PC-9 (cell line): ENCODE measurements around the gene SCGB3A2.

Source experiments
- CTCF ChIP-seq: fragments of 200-600 bp; sonication (generic); conservative IDR thresholded peaks from 2 replicates; pipeline ENCODE4 v1.6.1; 2017; ENCODE audit warnings: mixed run types, antibody characterized with exemption, mild to moderate bottlenecking, moderate library complexity
- EZH2 ChIP-seq: fragments of 200-600 bp; sonication (generic); IDR thresholded peaks from 2 replicates; pipeline ENCODE4 v1.8.0; 2017; ENCODE audit warnings: antibody characterized with exemption, low read depth

GRCh38 chr5:147836439-147836838 lies 42.1 kb upstream of the SCGB3A2 start:
- no peak for TF ChIP-seq CTCF
- no peak for TF ChIP-seq EZH2
